Epithelial cell of esophagus (primary cell): Measurements from ENCODE around the gene PARP3.

Experiments
- DNase-seq: peaks from one replicate; pipeline ENCODE4 v3.0.0; 2010; ENCODE audit warnings: low read depth
- H3K4me3 ChIP-seq: 2 replicates; pipeline ENCODE4 v1.5.1; 2011; ENCODE audit warnings: mild to moderate bottlenecking, low read length, control low read depth
- TF ChIP-seq, protein P1 (sequence below): IDR thresholded peaks from 2 replicates; pipeline ENCODE4 v1.5.1; 2011; ENCODE audit warnings: low read depth, mild to moderate bottlenecking, low read length, control low read depth, inconsistent platforms; ENCODE audit not compliant: insufficient read depth; ENCODE audit errors: missing control alignments

PARP3 gene

DNA sequence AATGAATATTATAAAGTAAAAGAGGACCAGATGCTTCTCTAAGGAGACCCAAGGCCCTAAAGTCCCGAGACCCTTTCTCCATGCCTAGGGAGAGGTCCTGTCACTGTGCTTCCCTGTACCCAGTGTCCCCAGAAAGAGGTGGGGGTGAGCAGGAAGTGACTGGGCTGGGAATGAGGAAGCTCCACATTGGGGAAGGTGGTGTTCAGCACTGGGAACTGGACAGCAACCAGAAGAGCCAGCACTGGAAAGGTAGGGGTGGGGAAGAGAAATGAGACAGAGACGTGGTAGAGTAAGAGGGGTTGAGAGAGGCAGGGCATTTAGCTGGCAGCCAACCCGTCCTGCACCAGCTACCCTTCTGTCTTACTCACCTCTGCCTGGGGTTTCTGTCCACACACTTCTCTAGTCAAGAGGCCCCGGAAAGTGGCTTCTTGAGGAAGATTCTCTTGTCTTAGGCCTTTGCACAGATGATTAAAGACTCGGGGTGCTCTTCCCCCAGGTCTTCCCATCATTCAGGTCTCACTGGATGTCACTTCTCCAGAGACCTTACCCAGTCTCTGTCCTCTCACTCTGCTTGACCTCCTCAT lies 12.7 kb upstream of the PARP3 start:
- DNase-seq = peak; percentile 36
- no peak overlapping the region for H3K4me3 ChIP-seq
- TF ChIP-seq, protein P1, sequence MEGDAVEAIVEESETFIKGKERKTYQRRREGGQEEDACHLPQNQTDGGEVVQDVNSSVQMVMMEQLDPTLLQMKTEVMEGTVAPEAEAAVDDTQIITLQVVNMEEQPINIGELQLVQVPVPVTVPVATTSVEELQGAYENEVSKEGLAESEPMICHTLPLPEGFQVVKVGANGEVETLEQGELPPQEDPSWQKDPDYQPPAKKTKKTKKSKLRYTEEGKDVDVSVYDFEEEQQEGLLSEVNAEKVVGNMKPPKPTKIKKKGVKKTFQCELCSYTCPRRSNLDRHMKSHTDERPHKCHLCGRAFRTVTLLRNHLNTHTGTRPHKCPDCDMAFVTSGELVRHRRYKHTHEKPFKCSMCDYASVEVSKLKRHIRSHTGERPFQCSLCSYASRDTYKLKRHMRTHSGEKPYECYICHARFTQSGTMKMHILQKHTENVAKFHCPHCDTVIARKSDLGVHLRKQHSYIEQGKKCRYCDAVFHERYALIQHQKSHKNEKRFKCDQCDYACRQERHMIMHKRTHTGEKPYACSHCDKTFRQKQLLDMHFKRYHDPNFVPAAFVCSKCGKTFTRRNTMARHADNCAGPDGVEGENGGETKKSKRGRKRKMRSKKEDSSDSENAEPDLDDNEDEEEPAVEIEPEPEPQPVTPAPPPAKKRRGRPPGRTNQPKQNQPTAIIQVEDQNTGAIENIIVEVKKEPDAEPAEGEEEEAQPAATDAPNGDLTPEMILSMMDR = no peak

DNA sequence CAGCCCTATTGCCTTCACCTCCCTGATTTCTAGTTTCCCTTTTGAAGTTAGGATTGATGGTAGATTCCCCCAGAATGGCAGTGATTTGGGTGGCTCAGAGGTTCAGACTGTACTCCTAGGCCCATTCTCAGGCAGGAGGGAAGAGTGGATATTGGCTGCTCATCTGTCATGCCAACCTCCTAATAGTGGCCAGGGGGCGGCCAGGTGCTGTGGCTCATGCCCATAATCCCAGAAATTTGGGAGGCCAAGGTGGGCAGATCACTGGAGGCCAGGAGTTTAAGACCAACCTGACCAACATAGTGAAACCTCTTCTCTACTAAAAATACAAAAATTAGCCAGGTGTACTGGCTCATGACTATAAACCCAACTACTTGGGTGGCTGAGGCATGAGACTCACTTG lies 11.7 kb upstream of the PARP3 start:
- TF ChIP-seq, protein P1 = no peak
- H3K4me3 ChIP-seq = no peak overlapping the region
- no peak for DNase-seq

DNA sequence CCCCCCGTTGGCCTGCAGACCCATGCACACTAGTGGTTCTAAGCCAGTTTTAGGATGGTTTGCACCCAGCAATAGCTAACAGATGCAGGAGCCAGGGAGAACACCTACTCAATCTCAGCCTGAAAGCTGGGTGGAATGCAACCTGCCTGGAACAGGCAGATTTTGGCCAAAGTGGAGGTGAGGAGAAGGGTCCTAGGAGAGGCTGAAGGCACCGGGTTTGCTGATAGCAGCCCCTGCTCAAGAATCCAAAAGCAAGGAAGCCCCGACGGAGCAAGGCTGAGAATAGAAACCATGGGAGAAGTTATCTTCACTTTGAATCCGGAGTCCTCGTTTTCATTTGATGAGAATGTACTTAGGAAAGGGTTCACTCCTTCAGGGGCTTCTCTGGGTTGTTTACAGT lies 10.4 kb upstream of the PARP3 start:
- H3K4me3 ChIP-seq = no peak overlapping the region
- DNase-seq = no peak
- TF ChIP-seq, protein P1 = no peak

DNA sequence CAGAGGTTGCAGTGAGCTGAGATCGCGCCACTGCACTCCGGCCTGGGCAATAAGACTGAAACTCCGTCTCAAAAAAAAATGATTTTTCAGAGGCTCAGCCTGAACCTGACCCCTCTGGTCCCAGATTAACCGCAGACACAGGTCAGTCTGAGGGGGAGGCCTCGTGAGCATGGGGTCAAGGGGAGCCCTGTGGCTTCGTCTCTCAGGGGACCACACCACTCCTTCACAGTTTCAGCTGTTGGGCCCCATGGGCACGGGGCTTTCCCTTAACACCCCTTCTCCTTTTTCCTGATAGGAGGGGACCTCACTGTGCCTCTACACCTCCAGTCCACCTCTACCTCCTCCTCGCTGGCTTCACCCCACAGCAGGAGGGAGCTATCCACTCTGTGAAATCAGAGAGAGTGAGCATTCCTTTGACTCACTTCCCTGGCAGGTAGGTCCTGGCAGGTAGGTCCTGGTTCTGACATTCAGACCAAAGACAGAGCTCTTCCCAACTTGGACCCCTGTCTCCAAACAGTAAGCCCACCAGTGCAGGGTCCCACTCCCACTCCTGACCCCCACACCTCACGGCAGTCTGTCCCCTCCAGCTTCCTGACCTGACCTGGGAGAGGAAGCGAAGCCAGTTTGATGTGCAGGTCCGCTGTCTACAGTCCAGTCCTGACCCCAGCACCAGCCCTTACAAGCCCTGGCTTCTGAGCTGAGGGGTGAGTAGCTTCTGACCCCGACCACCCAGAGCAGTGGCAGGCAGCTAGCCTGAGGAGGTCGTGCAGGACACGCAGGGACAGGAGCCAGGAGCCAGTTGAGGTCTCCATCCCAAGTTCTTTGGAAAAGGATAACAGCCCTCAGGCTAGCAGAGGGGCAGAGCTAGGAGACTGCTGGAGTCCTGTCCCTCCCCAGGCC lies 9.4 kb upstream of the PARP3 start:
- DNase-seq = no peak
- TF ChIP-seq, protein P1 = no peak
- no peak overlapping the region for H3K4me3 ChIP-seq

DNA sequence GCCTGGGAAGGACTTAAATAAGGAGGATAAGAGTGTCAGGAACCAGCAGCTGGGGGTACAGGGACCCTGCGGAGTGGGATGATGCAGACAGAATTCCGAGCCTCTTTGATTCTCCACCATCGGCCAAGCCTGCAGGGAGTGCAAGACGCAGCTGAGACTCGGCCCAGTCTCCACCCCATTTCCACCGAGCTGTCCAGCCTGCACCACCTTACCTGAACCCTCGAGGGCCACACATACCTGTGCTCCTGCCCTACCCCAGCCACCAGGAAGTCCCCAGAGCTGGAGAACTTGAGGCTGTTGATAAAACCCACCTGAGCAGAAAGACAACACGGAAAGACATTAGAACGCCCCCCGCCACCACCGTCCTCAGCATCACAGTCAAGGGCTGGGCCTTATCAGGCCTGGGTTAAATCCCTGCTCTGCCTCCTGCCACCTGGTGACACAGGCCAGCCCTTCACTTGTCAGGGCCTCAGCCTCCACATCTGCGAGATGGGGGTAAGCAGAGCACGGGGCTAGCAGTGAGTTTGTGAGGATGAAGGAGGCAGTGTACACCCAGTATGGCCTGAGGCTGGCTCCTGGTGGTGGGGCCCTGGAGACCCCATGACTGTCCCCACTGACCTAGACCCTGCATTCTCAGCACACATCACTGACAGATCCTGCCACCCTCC lies 8.6 kb upstream of the PARP3 start:
- TF ChIP-seq, protein P1 = no peak
- no peak overlapping the region for H3K4me3 ChIP-seq

DNA sequence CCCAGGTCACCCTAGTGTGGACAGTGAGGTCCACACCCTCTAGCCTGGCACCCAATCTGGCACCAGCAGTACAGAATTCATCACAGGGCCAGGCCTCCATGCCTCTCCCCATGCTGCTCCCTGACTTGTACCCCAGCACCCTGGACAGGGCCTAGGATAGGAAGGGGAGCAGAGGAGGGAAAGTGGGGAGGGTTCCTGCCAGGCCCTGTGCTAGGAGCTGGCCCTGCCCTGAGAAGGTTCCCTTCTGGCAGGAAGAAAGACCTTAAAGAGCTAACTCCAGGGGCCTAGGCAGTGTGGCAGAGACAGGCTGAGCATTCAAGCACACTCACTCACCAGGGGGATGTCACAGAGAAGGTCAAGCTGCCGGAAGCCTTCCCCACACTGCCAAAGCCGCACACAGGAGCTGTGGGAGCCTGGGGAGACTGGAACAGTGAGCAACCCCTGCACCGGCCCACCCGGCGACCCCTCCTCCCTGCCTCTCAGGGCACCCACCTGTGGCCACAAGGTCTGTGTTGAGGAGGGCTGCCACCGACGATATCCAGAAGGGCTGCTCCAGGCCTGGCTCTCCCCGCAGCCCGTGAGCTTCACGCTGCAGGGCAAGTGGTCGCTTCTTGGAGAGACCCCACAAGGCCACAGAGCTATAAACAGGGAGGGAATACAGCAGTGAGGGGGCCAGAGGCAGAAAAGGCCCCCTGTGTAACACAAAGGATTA lies 7.9 kb upstream of the PARP3 start:
- no peak overlapping the region for H3K4me3 ChIP-seq
- TF ChIP-seq, protein P1 = no peak
- DNase-seq = no peak

More for the DNA sequence above, 8.6 kb upstream of the PARP3 start:
- DNase-seq = no peak
